GM23338 (cell line): ENCODE data around the gene FBXL17. TPM values are rescaled to one million over a fixed set of nuclear protein-coding genes. Genes with fewer than 3 reads are reported as not detected.

Source experiments
- ATAC-seq: fragments of 200-7000 bp; cut with Tn5 transposase; 3 replicates; pipeline ENCODE4 v1.9.1; 2020
- DNase-seq: peaks from one replicate; pipeline ENCODE4 v3.0.0-alpha.2; 2015; ENCODE audit warnings: low spot score
- H2AFZ ChIP-seq: fragments of 200-600 bp; sonication (generic); 2 replicates; pipeline ENCODE4 v1.8.0; 2016; ENCODE audit warnings: antibody characterized with exemption, mild to moderate bottlenecking, moderate library complexity
- H3F3A ChIP-seq: fragments of 200-600 bp; sonication (generic); replicated peaks from 2 replicates; pipeline ENCODE4 v1.8.0; 2017; ENCODE audit warnings: antibody characterized with exemption, mixed run types, low read depth
- H3K27ac ChIP-seq: fragments of 200-600 bp; sonication (generic); 2 replicates; pipeline ENCODE4 v1.6.1; 2016; ENCODE audit warnings: low read depth
- H3K27me3 ChIP-seq: fragments of 200-600 bp; sonication (generic); 2 replicates; pipeline ENCODE4 v1.8.0; 2016; ENCODE audit warnings: mild to moderate bottlenecking, mixed run types, moderate library complexity; ENCODE audit not compliant: insufficient read depth
- H3K36me3 ChIP-seq: fragments of 200-600 bp; sonication (generic); 2 replicates; pipeline ENCODE4 v1.8.0; 2016; ENCODE audit warnings: mild to moderate bottlenecking; ENCODE audit not compliant: insufficient read depth
- H3K4me1 ChIP-seq: fragments of 200-600 bp; sonication (generic); 2 replicates; pipeline ENCODE4 v1.8.0; 2016; ENCODE audit warnings: mild to moderate bottlenecking, moderate library complexity; ENCODE audit not compliant: insufficient read depth
- H3K4me2 ChIP-seq: fragments of 200-600 bp; sonication (generic); 2 replicates; pipeline ENCODE4 v1.7.1; 2017; ENCODE audit warnings: mixed run types
- H3K4me3 ChIP-seq: fragments of 200-600 bp; sonication (generic); 2 replicates; pipeline ENCODE4 v1.6.1; 2016; ENCODE audit warnings: mixed run types
- H3K79me2 ChIP-seq: fragments of 200-600 bp; sonication (generic); replicated peaks from 2 replicates; pipeline ENCODE4 v1.8.0; 2017; ENCODE audit warnings: mild to moderate bottlenecking; ENCODE audit not compliant: insufficient read depth
- H3K9me2 ChIP-seq: fragments of 200-600 bp; sonication (generic); 2 replicates; pipeline ENCODE4 v1.8.0; 2017; ENCODE audit not compliant: insufficient read depth
- H4K20me1 ChIP-seq: fragments of 200-600 bp; sonication (generic); replicated peaks from 2 replicates; pipeline ENCODE4 v1.8.0; 2017; ENCODE audit warnings: mild to moderate bottlenecking; ENCODE audit not compliant: insufficient read depth
- H3K27ac Mint-ChIP-seq: 2 replicates; pipeline ENCODE4 v1.8.0; 2020; ENCODE audit warnings: inconsistent platforms, mild to moderate bottlenecking, moderate library complexity, mixed read lengths
- H3K27me3 Mint-ChIP-seq: 3 replicates; pipeline ENCODE4 v1.8.0; 2022; ENCODE audit warnings: low read depth, mild to moderate bottlenecking, moderate library complexity, mixed read lengths, inconsistent platforms; ENCODE audit not compliant: insufficient read depth, poor library complexity
- H3K36me3 Mint-ChIP-seq: 3 replicates; pipeline ENCODE4 v1.8.0; 2021; ENCODE audit warnings: low read depth, mild to moderate bottlenecking, inconsistent platforms, moderate library complexity, mixed read lengths
- H3K4me1 Mint-ChIP-seq: 3 replicates; pipeline ENCODE4 v1.8.0; 2020; ENCODE audit warnings: mild to moderate bottlenecking, inconsistent platforms, mixed read lengths
- H3K4me3 Mint-ChIP-seq: 3 replicates; pipeline ENCODE4 v1.8.0; 2021; ENCODE audit warnings: moderate library complexity, mild to moderate bottlenecking, inconsistent platforms, mixed read lengths
- H3K9me3 Mint-ChIP-seq: 3 replicates; pipeline ENCODE4 v1.8.0; 2020; ENCODE audit warnings: moderate library complexity, mild to moderate bottlenecking, inconsistent platforms, mixed read lengths
- CREB1 ChIP-seq: fragments of 250-450 bp; sonication (Bioruptor Pico); IDR thresholded peaks from 2 replicates; pipeline ENCODE4 v1.5.0; 2020; ENCODE audit warnings: low read depth, mild to moderate bottlenecking, moderate library complexity
- EZH2 ChIP-seq: fragments of 200-600 bp; sonication (generic); IDR thresholded peaks from one replicate; pipeline ENCODE4 v1.8.0; 2017; ENCODE audit warnings: antibody characterized with exemption, mild to moderate bottlenecking, low read depth; ENCODE audit not compliant: unreplicated experiment
- EZH2phosphoT487 ChIP-seq: fragments of 200-600 bp; sonication (generic); IDR thresholded peaks from one replicate; pipeline ENCODE4 v1.8.1; 2018; ENCODE audit warnings: antibody characterized with exemption; ENCODE audit not compliant: unreplicated experiment
- JUNB ChIP-seq: IDR thresholded peaks from one replicate; pipeline ENCODE4 v1.6.1; 2016; ENCODE audit warnings: antibody characterized with exemption; ENCODE audit not compliant: unreplicated experiment
- POLR2AphosphoS5 ChIP-seq: IDR thresholded peaks from 2 replicates; pipeline ENCODE4 v1.6.1; 2016; ENCODE audit warnings: antibody characterized with exemption, low read depth
- STAT1 ChIP-seq: IDR thresholded peaks from one replicate; pipeline ENCODE4 v1.6.1; 2016; ENCODE audit warnings: antibody characterized with exemption; ENCODE audit not compliant: unreplicated experiment
- ZNF114 ChIP-seq: fragments of 250-450 bp; sonication (Bioruptor Pico); IDR thresholded peaks from 2 replicates; pipeline ENCODE4 v1.5.0; 2020; ENCODE audit warnings: mild to moderate bottlenecking, moderate library complexity
- ZNF331 ChIP-seq: fragments of 250-450 bp; sonication (Bioruptor Pico); IDR thresholded peaks from 2 replicates; pipeline ENCODE4 v1.5.0; 2020; ENCODE audit warnings: low read depth, mild to moderate bottlenecking, moderate library complexity
- polyA plus RNA-seq: library from polyadenylated mRNA; unstranded; fragments of >200 nt; fragmentation: Nextera tagmentation; extraction: Ambion mirVana; gene quantifications from 2 replicates; pipeline ENCODE4 v1.2.1, GENCODE V29; 2016
- total RNA-seq: library from RNA; depleted of rRNA; stranded (reverse); fragments of >200 nt; shearing (Covaris generic); gene quantifications from 2 replicates; pipeline ENCODE4 v1.2.3, GENCODE V29; 2014
- TF ChIP-seq, protein P1 (sequence below): IDR thresholded peaks from 2 replicates; pipeline ENCODE4 v1.6.1; 2016; ENCODE audit warnings: antibody characterized with exemption
- TF ChIP-seq, protein P2 (sequence below): IDR thresholded peaks from one replicate; pipeline ENCODE4 v1.6.1; 2018; ENCODE audit warnings: antibody characterized with exemption; ENCODE audit not compliant: unreplicated experiment
- TF ChIP-seq, protein P3 (sequence below): fragments of 250-450 bp; sonication (Bioruptor Pico); IDR thresholded peaks from 2 replicates; pipeline ENCODE4 v1.5.0; 2020; ENCODE audit warnings: mild to moderate bottlenecking, moderate library complexity
- TF ChIP-seq, protein P4 (sequence below), 2 experiments: fragments of 200-600 bp in 1 of 2; sonication (generic) in 1 of 2; conservative IDR thresholded peaks; 2 replicates each; pipeline versions ENCODE4 v1.5.1 to v1.6.1; 2016 to 2017; ENCODE audit warnings: antibody characterized with exemption in 2 of 2, low read depth in 2 of 2, mild to moderate bottlenecking in 2 of 2, moderate library complexity in 1 of 2

FBXL17 gene
- total and polyA plus RNA-seq, 2 experiments from 2014 or later: 2.0 to 2.7 TPM

DNA sequence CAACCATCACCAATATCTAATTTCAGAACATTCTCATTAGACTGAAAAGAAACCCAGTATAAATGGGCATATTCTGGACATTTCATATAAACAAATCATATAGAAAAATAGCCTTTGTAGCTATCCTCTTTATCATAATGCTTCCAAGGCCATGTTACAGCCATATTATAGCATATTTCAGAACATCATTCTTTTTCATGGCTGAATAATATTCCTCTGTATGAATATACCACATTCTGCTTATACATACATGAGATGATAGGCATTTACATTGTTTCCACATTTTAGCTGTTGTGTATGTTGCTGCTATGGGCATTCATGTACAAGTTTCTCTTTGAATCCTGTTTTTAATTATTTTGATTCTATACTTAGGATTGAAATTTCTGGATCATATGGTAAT is 167.0 kb downstream of the FBXL17 start:
- 0 out of 2 replicates have a peak, but pooled peaks cover 4% of the 10 kb centered on the region for H3K9me2 ChIP-seq
- H3K27me3 ChIP-seq: no peaks in the 10 kb centered on the region
- no peak overlapping the region for H3K27ac Mint-ChIP-seq
- H3K4me2 ChIP-seq: no peak overlapping the region
- H3K36me3 ChIP-seq: peaks cover 4% of the 10 kb centered on the region; the same call in 1 of the 2 replicates
- no peak overlapping the region for H3K4me3 ChIP-seq
- H3K79me2 ChIP-seq: no peaks in the 10 kb centered on the region
- no peaks in the 10 kb centered on the region for H4K20me1 ChIP-seq
- ATAC-seq (no peak), DNase-seq (no peak)
- H3F3A ChIP-seq: no peaks in the 10 kb centered on the region
- TF ChIP-seq, protein P1, sequence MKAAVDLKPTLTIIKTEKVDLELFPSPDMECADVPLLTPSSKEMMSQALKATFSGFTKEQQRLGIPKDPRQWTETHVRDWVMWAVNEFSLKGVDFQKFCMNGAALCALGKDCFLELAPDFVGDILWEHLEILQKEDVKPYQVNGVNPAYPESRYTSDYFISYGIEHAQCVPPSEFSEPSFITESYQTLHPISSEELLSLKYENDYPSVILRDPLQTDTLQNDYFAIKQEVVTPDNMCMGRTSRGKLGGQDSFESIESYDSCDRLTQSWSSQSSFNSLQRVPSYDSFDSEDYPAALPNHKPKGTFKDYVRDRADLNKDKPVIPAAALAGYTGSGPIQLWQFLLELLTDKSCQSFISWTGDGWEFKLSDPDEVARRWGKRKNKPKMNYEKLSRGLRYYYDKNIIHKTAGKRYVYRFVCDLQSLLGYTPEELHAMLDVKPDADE: no peak
- no peak for TF ChIP-seq CREB1 (CRISPR knock-in tag)
- TF ChIP-seq POLR2AphosphoS5: no peak
- TF ChIP-seq EZH2phosphoT487: no peak
- no peak for TF ChIP-seq ZNF331 (CRISPR knock-in tag)
- TF ChIP-seq, protein P2, sequence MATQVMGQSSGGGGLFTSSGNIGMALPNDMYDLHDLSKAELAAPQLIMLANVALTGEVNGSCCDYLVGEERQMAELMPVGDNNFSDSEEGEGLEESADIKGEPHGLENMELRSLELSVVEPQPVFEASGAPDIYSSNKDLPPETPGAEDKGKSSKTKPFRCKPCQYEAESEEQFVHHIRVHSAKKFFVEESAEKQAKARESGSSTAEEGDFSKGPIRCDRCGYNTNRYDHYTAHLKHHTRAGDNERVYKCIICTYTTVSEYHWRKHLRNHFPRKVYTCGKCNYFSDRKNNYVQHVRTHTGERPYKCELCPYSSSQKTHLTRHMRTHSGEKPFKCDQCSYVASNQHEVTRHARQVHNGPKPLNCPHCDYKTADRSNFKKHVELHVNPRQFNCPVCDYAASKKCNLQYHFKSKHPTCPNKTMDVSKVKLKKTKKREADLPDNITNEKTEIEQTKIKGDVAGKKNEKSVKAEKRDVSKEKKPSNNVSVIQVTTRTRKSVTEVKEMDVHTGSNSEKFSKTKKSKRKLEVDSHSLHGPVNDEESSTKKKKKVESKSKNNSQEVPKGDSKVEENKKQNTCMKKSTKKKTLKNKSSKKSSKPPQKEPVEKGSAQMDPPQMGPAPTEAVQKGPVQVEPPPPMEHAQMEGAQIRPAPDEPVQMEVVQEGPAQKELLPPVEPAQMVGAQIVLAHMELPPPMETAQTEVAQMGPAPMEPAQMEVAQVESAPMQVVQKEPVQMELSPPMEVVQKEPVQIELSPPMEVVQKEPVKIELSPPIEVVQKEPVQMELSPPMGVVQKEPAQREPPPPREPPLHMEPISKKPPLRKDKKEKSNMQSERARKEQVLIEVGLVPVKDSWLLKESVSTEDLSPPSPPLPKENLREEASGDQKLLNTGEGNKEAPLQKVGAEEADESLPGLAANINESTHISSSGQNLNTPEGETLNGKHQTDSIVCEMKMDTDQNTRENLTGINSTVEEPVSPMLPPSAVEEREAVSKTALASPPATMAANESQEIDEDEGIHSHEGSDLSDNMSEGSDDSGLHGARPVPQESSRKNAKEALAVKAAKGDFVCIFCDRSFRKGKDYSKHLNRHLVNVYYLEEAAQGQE: no peak
- TF ChIP-seq ZNF114 (CRISPR knock-in tag): no peak
- TF ChIP-seq, protein P3, sequence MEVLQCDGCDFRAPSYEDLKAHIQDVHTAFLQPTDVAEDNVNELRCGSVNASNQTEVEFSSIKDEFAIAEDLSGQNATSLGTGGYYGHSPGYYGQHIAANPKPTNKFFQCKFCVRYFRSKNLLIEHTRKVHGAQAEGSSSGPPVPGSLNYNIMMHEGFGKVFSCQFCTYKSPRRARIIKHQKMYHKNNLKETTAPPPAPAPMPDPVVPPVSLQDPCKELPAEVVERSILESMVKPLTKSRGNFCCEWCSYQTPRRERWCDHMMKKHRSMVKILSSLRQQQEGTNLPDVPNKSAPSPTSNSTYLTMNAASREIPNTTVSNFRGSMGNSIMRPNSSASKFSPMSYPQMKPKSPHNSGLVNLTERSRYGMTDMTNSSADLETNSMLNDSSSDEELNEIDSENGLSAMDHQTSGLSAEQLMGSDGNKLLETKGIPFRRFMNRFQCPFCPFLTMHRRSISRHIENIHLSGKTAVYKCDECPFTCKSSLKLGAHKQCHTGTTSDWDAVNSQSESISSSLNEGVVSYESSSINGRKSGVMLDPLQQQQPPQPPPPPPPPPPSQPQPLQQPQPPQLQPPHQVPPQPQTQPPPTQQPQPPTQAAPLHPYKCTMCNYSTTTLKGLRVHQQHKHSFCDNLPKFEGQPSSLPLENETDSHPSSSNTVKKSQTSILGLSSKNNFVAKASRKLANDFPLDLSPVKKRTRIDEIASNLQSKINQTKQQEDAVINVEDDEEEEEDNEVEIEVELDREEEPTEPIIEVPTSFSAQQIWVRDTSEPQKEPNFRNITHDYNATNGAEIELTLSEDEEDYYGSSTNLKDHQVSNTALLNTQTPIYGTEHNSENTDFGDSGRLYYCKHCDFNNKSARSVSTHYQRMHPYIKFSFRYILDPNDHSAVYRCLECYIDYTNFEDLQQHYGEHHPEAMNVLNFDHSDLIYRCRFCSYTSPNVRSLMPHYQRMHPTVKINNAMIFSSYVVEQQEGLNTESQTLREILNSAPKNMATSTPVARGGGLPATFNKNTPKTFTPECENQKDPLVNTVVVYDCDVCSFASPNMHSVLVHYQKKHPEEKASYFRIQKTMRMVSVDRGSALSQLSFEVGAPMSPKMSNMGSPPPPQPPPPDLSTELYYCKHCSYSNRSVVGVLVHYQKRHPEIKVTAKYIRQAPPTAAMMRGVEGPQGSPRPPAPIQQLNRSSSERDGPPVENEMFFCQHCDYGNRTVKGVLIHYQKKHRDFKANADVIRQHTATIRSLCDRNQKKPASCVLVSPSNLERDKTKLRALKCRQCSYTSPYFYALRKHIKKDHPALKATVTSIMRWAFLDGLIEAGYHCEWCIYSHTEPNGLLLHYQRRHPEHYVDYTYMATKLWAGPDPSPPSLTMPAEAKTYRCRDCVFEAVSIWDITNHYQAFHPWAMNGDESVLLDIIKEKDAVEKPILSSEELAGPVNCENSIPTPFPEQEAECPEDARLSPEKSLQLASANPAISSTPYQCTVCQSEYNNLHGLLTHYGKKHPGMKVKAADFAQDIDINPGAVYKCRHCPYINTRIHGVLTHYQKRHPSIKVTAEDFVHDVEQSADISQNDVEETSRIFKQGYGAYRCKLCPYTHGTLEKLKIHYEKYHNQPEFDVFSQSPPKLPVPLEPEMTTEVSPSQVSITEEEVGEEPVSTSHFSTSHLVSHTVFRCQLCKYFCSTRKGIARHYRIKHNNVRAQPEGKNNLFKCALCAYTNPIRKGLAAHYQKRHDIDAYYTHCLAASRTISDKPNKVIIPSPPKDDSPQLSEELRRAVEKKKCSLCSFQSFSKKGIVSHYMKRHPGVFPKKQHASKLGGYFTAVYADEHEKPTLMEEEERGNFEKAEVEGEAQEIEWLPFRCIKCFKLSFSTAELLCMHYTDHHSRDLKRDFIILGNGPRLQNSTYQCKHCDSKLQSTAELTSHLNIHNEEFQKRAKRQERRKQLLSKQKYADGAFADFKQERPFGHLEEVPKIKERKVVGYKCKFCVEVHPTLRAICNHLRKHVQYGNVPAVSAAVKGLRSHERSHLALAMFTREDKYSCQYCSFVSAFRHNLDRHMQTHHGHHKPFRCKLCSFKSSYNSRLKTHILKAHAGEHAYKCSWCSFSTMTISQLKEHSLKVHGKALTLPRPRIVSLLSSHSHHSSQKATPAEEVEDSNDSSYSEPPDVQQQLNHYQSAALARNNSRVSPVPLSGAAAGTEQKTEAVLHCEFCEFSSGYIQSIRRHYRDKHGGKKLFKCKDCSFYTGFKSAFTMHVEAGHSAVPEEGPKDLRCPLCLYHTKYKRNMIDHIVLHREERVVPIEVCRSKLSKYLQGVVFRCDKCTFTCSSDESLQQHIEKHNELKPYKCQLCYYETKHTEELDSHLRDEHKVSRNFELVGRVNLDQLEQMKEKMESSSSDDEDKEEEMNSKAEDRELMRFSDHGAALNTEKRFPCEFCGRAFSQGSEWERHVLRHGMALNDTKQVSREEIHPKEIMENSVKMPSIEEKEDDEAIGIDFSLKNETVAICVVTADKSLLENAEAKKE: no peak
- TF ChIP-seq STAT1: no peak
- no peak for TF ChIP-seq EZH2
- TF ChIP-seq, protein P4, sequence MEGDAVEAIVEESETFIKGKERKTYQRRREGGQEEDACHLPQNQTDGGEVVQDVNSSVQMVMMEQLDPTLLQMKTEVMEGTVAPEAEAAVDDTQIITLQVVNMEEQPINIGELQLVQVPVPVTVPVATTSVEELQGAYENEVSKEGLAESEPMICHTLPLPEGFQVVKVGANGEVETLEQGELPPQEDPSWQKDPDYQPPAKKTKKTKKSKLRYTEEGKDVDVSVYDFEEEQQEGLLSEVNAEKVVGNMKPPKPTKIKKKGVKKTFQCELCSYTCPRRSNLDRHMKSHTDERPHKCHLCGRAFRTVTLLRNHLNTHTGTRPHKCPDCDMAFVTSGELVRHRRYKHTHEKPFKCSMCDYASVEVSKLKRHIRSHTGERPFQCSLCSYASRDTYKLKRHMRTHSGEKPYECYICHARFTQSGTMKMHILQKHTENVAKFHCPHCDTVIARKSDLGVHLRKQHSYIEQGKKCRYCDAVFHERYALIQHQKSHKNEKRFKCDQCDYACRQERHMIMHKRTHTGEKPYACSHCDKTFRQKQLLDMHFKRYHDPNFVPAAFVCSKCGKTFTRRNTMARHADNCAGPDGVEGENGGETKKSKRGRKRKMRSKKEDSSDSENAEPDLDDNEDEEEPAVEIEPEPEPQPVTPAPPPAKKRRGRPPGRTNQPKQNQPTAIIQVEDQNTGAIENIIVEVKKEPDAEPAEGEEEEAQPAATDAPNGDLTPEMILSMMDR (conservative IDR thresholded peaks at IDR 0.05; ENCODE audit: low read depth in 2 of 2): no peak
- TF ChIP-seq JUNB: no peak
- H3K4me1 ChIP-seq: no peaks in the 10 kb centered on the region; the same call in none of the 2 replicates
- H2AFZ ChIP-seq: no peak overlapping the region
- no peaks in the 10 kb centered on the region; the same call in 2 of the 3 replicates for H3K4me1 Mint-ChIP-seq
- no peak overlapping the region for H3K27ac ChIP-seq
- no peak overlapping the region for H3K4me3 Mint-ChIP-seq
- peaks cover 7% of the 10 kb centered on the region; the same call in 2 of the 3 replicates for H3K9me3 Mint-ChIP-seq
- H3K36me3 Mint-ChIP-seq: peaks cover 3% of the 10 kb centered on the region; the same call in 1 of the 3 replicates
- H3K27me3 Mint-ChIP-seq: no peaks in the 10 kb centered on the region
